Endothelial cell (in vitro differentiated cells): Measurements from ENCODE around the gene PNP. TPM values are rescaled to one million over a fixed set of nuclear protein-coding genes. Genes with fewer than 3 reads are reported as not detected.

Experiments
- DNase-seq: peaks from one replicate; pipeline ENCODE4 v3.0.0; 2021; ENCODE audit warnings: low spot score
- H3K27ac Mint-ChIP-seq: one replicate; pipeline ENCODE4 v1.8.0; 2021; ENCODE audit warnings: mixed read lengths, inconsistent platforms; ENCODE audit not compliant: unreplicated experiment
- H3K27me3 Mint-ChIP-seq: one replicate; pipeline ENCODE4 v1.8.0; 2021; ENCODE audit warnings: mild to moderate bottlenecking, moderate library complexity, mixed read lengths, inconsistent platforms; ENCODE audit not compliant: unreplicated experiment
- H3K36me3 Mint-ChIP-seq: one replicate; pipeline ENCODE4 v1.8.0; 2021; ENCODE audit warnings: mild to moderate bottlenecking, low read depth, mixed read lengths, inconsistent platforms; ENCODE audit not compliant: unreplicated experiment
- H3K4me1 Mint-ChIP-seq: one replicate; pipeline ENCODE4 v1.8.0; 2021; ENCODE audit warnings: mild to moderate bottlenecking, mixed read lengths, inconsistent platforms; ENCODE audit not compliant: unreplicated experiment
- H3K4me3 Mint-ChIP-seq: one replicate; pipeline ENCODE4 v1.8.0; 2021; ENCODE audit warnings: mild to moderate bottlenecking, mixed read lengths, inconsistent platforms; ENCODE audit not compliant: unreplicated experiment
- H3K9me3 Mint-ChIP-seq: one replicate; pipeline ENCODE4 v1.8.0; 2021; ENCODE audit warnings: mixed read lengths, inconsistent platforms; ENCODE audit not compliant: unreplicated experiment
- total RNA-seq: library from RNA; stranded (reverse); fragmentation: NEBNext Ultra II Directional; extraction: Animal tissue kit (Norgen Biotek cat#: 25700); gene quantifications from one replicate; pipeline ENCODE4 v1.2.1, GENCODE V29; 2021; ENCODE audit not compliant: unreplicated experiment
- TF ChIP-seq, protein P1 (sequence below): fragments of 200-600 bp; sonication (generic); IDR thresholded peaks from one replicate; pipeline ENCODE4 v1.5.0; 2021; ENCODE audit warnings: antibody characterized with exemption; ENCODE audit not compliant: unreplicated experiment

PNP gene
- total RNA-seq, 1 donor from 2014 or later: 322 TPM

DNA sequence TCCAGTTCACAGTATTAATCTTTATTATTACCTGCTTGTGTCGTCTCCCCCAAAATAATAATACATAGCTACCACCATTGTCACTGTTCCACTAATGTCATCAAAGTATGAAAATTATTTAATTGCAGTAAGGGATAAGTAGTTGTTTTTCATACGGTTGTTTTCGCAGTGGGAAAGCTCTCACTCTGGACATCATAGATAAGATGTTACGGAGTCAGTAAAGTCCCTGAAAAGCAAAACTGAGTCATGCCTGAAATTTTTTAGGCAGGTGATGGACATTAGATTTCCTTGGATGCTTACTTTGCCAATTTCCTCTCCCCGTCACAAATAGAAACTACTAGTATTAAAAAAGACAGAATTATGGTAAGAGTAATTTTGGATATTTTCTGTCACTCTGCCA, 13.2 kb downstream of the PNP start:
- Mint-ChIP-seq H3K4me3 (no peak overlapping the region), H3K27ac (no peak overlapping the region), H3K4me1 (peaks cover 24% of the 10 kb centered on the region), H3K27me3 (no peaks in the 10 kb centered on the region), H3K9me3 (no peaks in the 10 kb centered on the region), H3K36me3 (peaks cover 15% of the 10 kb centered on the region)
- DNase-seq: no peak
- TF ChIP-seq, protein P1, sequence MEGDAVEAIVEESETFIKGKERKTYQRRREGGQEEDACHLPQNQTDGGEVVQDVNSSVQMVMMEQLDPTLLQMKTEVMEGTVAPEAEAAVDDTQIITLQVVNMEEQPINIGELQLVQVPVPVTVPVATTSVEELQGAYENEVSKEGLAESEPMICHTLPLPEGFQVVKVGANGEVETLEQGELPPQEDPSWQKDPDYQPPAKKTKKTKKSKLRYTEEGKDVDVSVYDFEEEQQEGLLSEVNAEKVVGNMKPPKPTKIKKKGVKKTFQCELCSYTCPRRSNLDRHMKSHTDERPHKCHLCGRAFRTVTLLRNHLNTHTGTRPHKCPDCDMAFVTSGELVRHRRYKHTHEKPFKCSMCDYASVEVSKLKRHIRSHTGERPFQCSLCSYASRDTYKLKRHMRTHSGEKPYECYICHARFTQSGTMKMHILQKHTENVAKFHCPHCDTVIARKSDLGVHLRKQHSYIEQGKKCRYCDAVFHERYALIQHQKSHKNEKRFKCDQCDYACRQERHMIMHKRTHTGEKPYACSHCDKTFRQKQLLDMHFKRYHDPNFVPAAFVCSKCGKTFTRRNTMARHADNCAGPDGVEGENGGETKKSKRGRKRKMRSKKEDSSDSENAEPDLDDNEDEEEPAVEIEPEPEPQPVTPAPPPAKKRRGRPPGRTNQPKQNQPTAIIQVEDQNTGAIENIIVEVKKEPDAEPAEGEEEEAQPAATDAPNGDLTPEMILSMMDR: no peak

GRCh38 chr14:20485900-20486299, 16.7 kb downstream of the PNP start:
- Mint-ChIP-seq H3K27ac (no peak overlapping the region), H3K4me3 (no peak overlapping the region), H3K27me3 (peaks cover 3% of the 10 kb centered on the region), H3K9me3 (no peaks in the 10 kb centered on the region), H3K36me3 (no peaks in the 10 kb centered on the region), H3K4me1 (peaks cover 42% of the 10 kb centered on the region)
- DNase-seq: no peak
- TF ChIP-seq, protein P1: no peak

DNA sequence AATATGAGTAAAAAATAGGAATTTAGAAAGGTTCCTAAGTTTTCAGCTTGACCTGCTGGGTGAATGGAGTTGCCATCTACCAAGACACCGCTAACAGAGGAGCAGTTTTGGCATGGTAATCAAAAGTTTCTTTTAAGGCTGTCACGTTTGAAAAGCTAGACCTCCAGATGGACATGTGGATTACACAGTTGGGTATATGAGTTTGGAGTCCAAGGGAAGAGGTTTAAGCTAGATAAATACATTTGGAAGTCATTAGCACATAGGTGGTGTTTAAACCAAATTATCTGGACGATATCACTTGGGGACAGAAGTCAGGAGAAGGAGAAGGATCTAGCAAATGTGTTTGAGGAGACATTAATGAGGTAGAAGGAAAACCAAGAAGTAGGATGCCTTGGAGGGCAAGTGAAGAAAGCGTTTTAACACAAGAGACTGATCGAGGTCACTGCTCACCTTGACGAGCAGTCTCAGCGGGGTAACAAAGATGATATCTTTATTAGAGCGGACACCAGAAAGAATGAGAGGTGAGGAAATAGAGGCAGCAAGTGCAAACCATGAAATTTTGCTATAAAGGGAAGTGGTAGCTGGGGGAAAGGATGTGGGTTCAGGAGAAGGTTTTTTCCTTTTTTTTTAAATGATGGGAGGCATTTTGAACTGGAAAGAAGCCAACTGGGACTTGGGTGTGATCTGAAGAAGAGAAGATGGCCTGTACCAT, 17.6 kb downstream of the PNP start:
- DNase-seq: no peak
- Mint-ChIP-seq H3K4me1 (peaks cover 49% of the 10 kb centered on the region), H3K27me3 (peaks cover 6% of the 10 kb centered on the region)

GRCh38 chr14:20487396-20487725, 18.2 kb downstream of the PNP start:
- no peak overlapping the region for H3K4me3 Mint-ChIP-seq
- no peaks in the 10 kb centered on the region for H3K9me3 Mint-ChIP-seq
- H3K4me1 Mint-ChIP-seq: peaks cover 46% of the 10 kb centered on the region
- H3K27me3 Mint-ChIP-seq: peaks cover 6% of the 10 kb centered on the region
- TF ChIP-seq, protein P1: no peak
- DNase-seq: no peak
- H3K36me3 Mint-ChIP-seq: no peaks in the 10 kb centered on the region
- no peak overlapping the region for H3K27ac Mint-ChIP-seq

More for the DNA sequence above, 17.6 kb downstream of the PNP start:
- H3K36me3 Mint-ChIP-seq: no peaks in the 10 kb centered on the region
- TF ChIP-seq, protein P1: no peak
- no peaks in the 10 kb centered on the region for H3K9me3 Mint-ChIP-seq
- H3K4me3 Mint-ChIP-seq: no peak overlapping the region
- no peak overlapping the region for H3K27ac Mint-ChIP-seq

DNA sequence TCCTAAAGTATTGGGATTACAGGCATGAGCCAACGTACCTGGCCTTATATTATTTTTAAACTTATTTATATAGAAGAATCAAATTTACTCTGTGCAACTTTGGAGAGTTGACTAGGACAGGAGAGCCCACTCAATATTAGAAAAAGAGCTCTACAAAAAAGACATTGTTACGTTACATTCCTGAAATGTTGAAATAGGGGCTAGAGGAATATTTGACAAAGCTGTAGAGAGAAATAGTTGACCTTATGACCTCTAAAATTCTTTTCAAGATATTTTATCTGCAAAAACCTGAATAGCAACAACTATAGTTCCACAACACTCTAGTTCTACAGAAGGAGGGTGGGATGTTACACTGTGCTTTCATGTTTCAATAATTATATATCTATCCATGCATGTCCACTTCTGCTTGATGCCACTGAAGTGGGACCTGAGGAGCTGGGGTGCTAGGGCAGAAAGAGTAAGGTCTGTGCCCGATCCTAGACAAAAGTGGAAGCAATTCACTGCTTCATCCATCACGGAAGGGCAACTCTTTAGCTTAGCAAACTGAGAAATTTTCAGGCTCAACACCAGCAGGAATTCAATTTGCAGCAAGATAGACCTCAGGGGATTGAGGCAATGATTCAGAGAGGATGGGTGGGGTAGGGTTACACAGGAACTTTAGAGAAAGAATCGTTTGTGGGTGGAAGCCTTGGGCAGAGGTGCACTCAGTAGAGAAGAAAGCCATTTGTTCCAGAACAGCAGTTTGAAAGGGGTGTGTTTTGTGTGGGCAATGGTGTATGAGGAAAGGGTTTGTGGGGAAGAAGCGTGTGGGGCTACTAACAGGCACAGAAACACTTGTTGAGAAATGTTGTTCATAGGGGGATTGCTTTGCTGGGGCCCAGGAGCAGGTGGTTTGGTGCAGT, 20.1 kb downstream of the PNP start:
- Mint-ChIP-seq H3K27ac (peak overlapping the region; percentile 4), H3K9me3 (no peaks in the 10 kb centered on the region), H3K4me3 (no peak overlapping the region), H3K36me3 (no peaks in the 10 kb centered on the region), H3K4me1 (peaks cover 47% of the 10 kb centered on the region), H3K27me3 (peaks cover 6% of the 10 kb centered on the region)
- TF ChIP-seq, protein P1: no peak
- DNase-seq: no peak
